A673 (cell line): ENCODE data around the gene TNPO3. TPM values are rescaled to one million over a fixed set of nuclear protein-coding genes. Genes with fewer than 3 reads are reported as not detected.
A peak's percentile ranks its signal among the peaks of the same experiment; 100 is the strongest.

Source experiments
- BruUV-seq: library from RNA; stranded (reverse); fragments of 400-500 nt; replicated peaks from 2 replicates; lab custom pipeline; 2021; lab: Mats Ljungman, UMichigan
- CTCF ChIA-PET: fragments of 300-600 bp; sonication (Branson Sonifier 250); formaldehyde crosslinking; loops from one replicate; lab custom pipeline; 2022; ENCODE audit warnings: antibody characterized with exemption; lab: Charles Lee
- POLR2A ChIA-PET: fragments of 300-600 bp; sonication (Branson Sonifier 250); formaldehyde crosslinking; loops from one replicate; lab custom pipeline; 2022; ENCODE audit warnings: antibody characterized with exemption; ENCODE audit not compliant: low non-redundant PET; lab: Charles Lee
- DNase-seq: peaks from one replicate; pipeline ENCODE4 v3.0.0-alpha.2; 2015; ENCODE audit warnings: low spot score
- H3K27ac ChIP-seq: fragments of 200-600 bp; sonication (generic); 2 replicates; pipeline ENCODE4 v1.5.1; 2016; ENCODE audit warnings: mixed run types, low read depth, mild to moderate bottlenecking, mixed read lengths, antibody characterized with exemption, low read length; ENCODE audit not compliant: poor library complexity, severe bottlenecking
- H3K27me3 ChIP-seq: fragments of 200-600 bp; sonication (generic); replicated peaks from 2 replicates; pipeline ENCODE4 v1.6.1; 2017; ENCODE audit warnings: mixed run types, low read depth, mild to moderate bottlenecking, mixed read lengths, antibody characterized with exemption, low read length; ENCODE audit not compliant: insufficient read depth, poor library complexity
- H3K36me3 ChIP-seq: fragments of 200-600 bp; sonication (generic); 2 replicates; pipeline ENCODE4 v1.6.1; 2016; ENCODE audit warnings: mixed run types, mild to moderate bottlenecking, mixed read lengths, antibody characterized with exemption, low read length; ENCODE audit not compliant: insufficient read depth, poor library complexity, severe bottlenecking
- H3K4me1 ChIP-seq: fragments of 200-600 bp; sonication (generic); 2 replicates; pipeline ENCODE4 v1.6.1; 2017; ENCODE audit warnings: mixed run types, mild to moderate bottlenecking, mixed read lengths, antibody characterized with exemption, low read length; ENCODE audit not compliant: insufficient read depth, poor library complexity, severe bottlenecking
- H3K4me3 ChIP-seq: fragments of 200-600 bp; sonication (generic); 2 replicates; pipeline ENCODE4 v1.5.1; 2016; ENCODE audit warnings: low read depth, mixed run types, mild to moderate bottlenecking, mixed read lengths, low read length; ENCODE audit not compliant: poor library complexity, severe bottlenecking
- H3K9me3 ChIP-seq: fragments of 200-600 bp; sonication (generic); 2 replicates; pipeline ENCODE4 v1.6.1; 2016; ENCODE audit warnings: mixed run types, low read depth, mild to moderate bottlenecking, mixed read lengths, antibody characterized with exemption, low read length; ENCODE audit not compliant: poor library complexity, severe bottlenecking
- CTCF ChIP-seq: fragments of 300-800, 200-600 bp; sonication (generic); conservative IDR thresholded peaks from 2 replicates; pipeline ENCODE4 v1.5.1; 2017; ENCODE audit warnings: low read depth, mild to moderate bottlenecking, antibody characterized with exemption, low read length, moderate library complexity, mixed read lengths
- EZH2 ChIP-seq: fragments of 200-600 bp; sonication (generic); IDR thresholded peaks from 2 replicates; pipeline ENCODE4 v1.6.1; 2017; ENCODE audit warnings: borderline replicate concordance, low read depth, mild to moderate bottlenecking, mixed read lengths, antibody characterized with exemption, low read length; ENCODE audit not compliant: poor library complexity, severe bottlenecking
- intact Hi-C: fragments of 100-400 bp; cut with micrococcal nuclease; formaldehyde crosslinking; loops from one replicate; pipeline ENCODE4 v1.10.0; 2022; ENCODE audit not compliant: unreplicated experiment
- total RNA-seq: library from RNA; stranded (reverse); gene quantifications from 2 replicates; pipeline ENCODE4 v1.2.3, GENCODE V29; 2021

TNPO3 gene
- total RNA-seq, 1 experiment from 2014 or later: 77.8 TPM

- H3K9me3 ChIP-seq: no peaks in the 10 kb centered on the region
- intact Hi-C loops: no loop called here
- no peak overlapping the region for H3K4me3 ChIP-seq
- no peak overlapping the region for H3K27ac ChIP-seq
- ChIA-PET CTCF (no interaction called here), POLR2A (interaction anchor here (0.6 kb wide), 1 partner anchor 452 kb away, joined by 6 read pairs; no protein-coding TSS in a partner anchor)
- H3K4me1 ChIP-seq: no peaks in the 10 kb centered on the region
- no peaks in the 10 kb centered on the region for H3K36me3 ChIP-seq
- H3K27me3 ChIP-seq: no peaks in the 10 kb centered on the region
- BruUV-seq: no TSS peak
- DNase-seq: no peak
- no peak for TF ChIP-seq CTCF
- TF ChIP-seq EZH2: no peak
Observed at GRCh38 chr7:128948312-128948973, 106.5 kb downstream of the TNPO3 start.

GRCh38 chr7:128947854-128948253, 107.1 kb downstream of the TNPO3 start:
- Histone ChIP-seq H3K27ac (no peak overlapping the region), H3K9me3 (no peaks in the 10 kb centered on the region), H3K4me1 (no peaks in the 10 kb centered on the region), H3K27me3 (no peaks in the 10 kb centered on the region), H3K36me3 (no peaks in the 10 kb centered on the region), H3K4me3 (no peak overlapping the region)
- DNase-seq: no peak
- TF ChIP-seq CTCF (no peak), EZH2 (no peak)
- intact Hi-C loops: no loop called here
- no TSS peak for BruUV-seq
- POLR2A ChIA-PET: interaction anchor here (0.5 to 0.6 kb wide), 2 partner anchors 45 to 453 kb away, joined by 3 to 6 read pairs; no protein-coding TSS in a partner anchor
- CTCF ChIA-PET: no interaction called here

GRCh38 chr7:128946936-128947830, 107.7 kb downstream of the TNPO3 start:
- intact Hi-C loops: no loop called here
- TF ChIP-seq EZH2: no peak
- TF ChIP-seq CTCF: peak; percentile 45
- Histone ChIP-seq H3K4me3 (no peak overlapping the region), H3K4me1 (no peaks in the 10 kb centered on the region), H3K27ac (no peak overlapping the region), H3K36me3 (no peaks in the 10 kb centered on the region), H3K27me3 (no peaks in the 10 kb centered on the region), H3K9me3 (no peaks in the 10 kb centered on the region)
- ChIA-PET CTCF (interaction anchor here (0.5 kb wide), 1 partner anchor 155 kb away, joined by 3 read pairs; the partner anchor contains the start of gene CCDC136), POLR2A (interaction anchor here (0.5 to 0.6 kb wide), 2 partner anchors 46 to 453 kb away, joined by 3 to 6 read pairs; no protein-coding TSS in a partner anchor)
- no peak for DNase-seq
- no TSS peak for BruUV-seq
